GM13976 (cell line): ENCODE measurements around the gene YES1.

ENCODE experiments used
- DNase-seq: peaks from one replicate; pipeline ENCODE4 v3.0.0; 2012; ENCODE audit warnings: low spot score
- in situ Hi-C: fragments of 300-500 bp; cut with MboI; formaldehyde crosslinking; loops from one replicate; pipeline ENCODE4 v1.12.0; 2022; ENCODE audit warnings: low sequenced_read_pairs, mixed read lengths, inconsistent platforms; ENCODE audit not compliant: unreplicated experiment
- TF ChIP-seq, protein P1 (sequence below): IDR thresholded peaks from 2 replicates; pipeline ENCODE4 v1.5.1; 2012; ENCODE audit warnings: borderline replicate concordance, mild to moderate bottlenecking; ENCODE audit not compliant: insufficient read depth; ENCODE audit errors: extremely low read depth, missing control alignments, control extremely low read depth

The YES1 gene

DNA sequence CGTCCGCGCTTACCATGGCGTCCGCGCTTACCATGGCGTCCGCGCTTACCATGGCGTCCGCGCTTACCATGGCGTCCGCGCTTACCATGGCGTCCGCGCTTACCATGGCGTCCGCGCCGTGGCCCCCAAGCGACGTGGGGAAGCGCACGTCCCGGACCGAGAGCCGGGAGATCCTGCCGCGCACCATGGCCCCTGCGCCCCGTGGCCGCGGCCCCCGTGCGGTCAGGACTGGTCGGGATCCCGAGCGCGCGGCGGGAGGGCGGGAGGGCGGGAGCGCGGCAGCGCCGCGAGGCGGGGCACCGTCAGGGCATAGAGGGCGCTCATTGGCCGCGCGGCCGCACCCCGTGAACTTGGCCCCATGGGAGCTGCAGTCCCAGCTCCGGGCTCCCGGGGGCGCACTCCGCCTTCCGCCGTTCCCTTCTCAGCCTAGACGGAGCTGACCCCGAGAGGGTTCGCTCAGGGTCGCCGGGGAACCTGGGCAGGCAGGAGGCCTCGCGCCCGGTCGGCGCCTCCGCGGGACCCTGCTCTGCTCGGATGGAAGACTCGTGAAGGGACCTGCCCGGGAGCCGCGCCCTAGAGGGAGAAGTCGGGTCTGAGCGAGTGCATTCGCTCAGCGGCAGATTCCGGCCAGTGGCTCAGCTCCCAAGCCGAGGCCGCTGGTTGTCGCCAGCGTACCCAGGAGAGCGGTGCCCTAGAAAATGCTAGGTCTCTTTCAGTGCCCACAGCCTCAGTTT lies 99.5 kb downstream of the YES1 start, which contains the start of gene ENOSF1:
Gene ENOSF1 (minus strand): TSS at position 230 of the 734 bp plus-strand sequence. CDS start 43 bp downstream, at position 187.
- DNase-seq, result peak; percentile 95

DNA sequence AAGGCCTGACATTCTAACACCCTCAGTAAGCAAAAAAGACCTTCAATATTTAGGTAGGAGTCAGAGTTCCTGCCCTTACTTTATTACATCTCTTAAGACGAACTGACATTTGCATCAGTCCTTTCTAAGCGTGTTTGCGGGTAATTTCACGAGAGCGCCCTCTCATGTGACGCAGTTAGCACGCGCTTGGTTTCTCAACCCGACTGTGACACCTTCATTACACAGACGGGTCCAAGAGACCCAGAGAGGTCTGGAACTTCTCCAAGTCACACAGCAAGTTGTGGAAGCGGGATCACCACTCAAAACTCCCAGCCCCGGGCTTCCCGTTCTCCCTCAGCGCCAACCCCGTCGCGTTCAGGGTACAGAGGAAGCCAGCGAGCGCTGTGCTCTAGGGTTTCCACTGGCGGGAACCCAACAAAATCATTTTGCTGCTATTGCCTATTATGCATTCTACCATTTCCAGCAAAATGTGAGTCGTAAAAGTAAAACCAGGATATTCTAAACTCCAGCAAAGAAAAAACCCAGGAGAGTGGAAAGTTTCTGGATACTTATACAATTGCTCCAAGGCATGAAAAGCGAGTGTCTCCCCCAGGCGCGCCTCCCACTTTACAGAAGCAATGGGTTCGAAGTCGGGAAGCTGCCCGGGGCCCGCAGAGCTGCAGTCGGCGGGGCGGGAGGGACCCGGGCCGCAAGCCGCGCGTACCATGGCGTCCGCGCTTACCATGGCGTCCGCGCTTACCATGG lies 100.2 kb downstream of the YES1 start:
- DNase-seq, result peak; percentile 73
- TF ChIP-seq, protein P1, sequence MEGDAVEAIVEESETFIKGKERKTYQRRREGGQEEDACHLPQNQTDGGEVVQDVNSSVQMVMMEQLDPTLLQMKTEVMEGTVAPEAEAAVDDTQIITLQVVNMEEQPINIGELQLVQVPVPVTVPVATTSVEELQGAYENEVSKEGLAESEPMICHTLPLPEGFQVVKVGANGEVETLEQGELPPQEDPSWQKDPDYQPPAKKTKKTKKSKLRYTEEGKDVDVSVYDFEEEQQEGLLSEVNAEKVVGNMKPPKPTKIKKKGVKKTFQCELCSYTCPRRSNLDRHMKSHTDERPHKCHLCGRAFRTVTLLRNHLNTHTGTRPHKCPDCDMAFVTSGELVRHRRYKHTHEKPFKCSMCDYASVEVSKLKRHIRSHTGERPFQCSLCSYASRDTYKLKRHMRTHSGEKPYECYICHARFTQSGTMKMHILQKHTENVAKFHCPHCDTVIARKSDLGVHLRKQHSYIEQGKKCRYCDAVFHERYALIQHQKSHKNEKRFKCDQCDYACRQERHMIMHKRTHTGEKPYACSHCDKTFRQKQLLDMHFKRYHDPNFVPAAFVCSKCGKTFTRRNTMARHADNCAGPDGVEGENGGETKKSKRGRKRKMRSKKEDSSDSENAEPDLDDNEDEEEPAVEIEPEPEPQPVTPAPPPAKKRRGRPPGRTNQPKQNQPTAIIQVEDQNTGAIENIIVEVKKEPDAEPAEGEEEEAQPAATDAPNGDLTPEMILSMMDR, result peak; percentile 16
- in situ Hi-C loops, result no loop called here

More for the DNA sequence above, 99.5 kb downstream of the YES1 start, which contains the start of gene ENOSF1:
- TF ChIP-seq, protein P1, result peak; percentile 86
- in situ Hi-C loops, result no loop called here

GRCh38 chr18:711310-711656 lies 100.8 kb downstream of the YES1 start:
- TF ChIP-seq, protein P1, result no peak
- in situ Hi-C loops, result no loop called here
- DNase-seq, result no peak

DNA sequence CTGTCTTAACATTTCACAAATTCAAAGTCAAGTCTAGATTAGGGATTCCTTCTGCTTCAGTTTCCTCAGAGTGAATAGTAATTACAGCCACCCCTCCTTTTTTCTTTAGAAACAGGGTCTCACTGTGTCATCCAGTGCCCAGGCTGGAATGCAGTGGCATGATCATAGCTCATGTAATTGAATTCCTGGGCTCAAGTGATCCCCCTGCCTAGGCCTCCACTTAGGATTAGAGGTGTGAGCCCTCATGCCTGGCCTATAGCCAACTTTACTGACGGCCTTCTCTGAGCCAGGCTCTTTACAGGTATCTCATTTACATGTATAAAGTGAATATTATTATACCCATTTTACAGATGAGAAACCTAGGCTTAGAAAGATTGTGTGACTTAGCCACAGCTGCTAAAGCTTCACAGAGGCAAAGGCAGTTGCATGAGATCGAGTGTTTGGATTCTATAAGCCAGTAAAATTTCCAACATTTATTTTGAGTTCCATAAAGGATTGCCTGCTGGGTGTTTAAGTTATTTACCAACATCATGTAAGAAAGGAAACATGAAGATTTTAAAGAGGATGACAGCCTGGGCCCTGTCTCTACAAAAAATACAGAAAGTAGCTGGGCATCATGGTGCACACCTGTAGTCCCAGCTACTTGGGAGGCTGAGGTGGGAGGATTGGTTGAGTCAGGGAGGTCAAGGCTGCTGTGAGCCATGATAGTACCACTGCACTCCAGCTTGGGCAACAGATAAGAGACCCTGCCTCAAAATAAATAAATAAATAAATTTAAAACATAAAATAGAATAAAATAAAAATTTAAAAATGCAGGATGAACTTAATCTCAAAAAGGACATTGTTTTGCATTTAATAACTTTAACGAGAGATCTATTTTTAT lies 101.4 kb downstream of the YES1 start:
- no peak for DNase-seq
- TF ChIP-seq, protein P1, result no peak
- in situ Hi-C loops, result no loop called here

DNA sequence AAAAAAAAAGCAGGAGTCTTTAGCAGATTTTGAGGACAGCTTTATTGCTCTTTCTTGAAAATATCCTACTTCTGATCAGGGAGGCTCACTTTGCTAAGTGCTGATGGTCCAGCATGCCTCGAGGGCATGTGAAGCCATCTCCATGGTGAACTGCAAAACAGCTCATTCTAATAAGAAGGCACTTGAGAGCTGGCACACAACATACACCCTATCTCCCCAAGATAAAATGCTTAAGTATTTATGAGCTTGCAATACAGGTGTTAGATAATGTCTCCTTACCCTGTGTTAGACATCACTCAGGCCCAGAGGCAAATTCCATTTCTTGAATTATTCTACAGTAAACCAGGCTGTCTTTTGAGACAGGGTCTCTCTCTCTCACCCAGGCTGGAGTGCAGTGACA lies 102.3 kb downstream of the YES1 start:
- no peak for DNase-seq
- in situ Hi-C loops, result no loop called here
- TF ChIP-seq, protein P1, result no peak

DNA sequence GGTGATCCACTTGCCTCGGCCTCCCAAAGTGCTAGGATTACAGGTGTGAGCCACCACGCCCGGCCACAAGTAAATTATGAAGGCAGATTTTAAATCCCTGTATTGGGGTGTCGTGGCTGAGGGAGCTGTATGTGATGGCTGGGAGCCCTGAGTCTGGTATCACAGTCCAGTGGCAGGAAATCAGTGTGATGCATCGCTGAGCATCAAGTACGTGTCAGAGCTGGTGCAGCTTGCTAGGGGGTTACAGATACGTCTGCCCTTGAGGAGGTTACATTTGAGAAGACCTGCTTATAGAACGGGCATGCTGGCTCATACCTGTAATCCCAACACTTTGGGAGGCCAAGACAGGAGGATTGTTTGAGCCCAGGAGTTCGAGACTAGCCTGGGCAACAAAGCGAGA lies 103.9 kb downstream of the YES1 start:
- TF ChIP-seq, protein P1, result no peak
- DNase-seq, result no peak

More for the DNA sequence above, 103.9 kb downstream of the YES1 start:
- in situ Hi-C loops, result no loop called here
